HG03342 (cell line): ENCODE results near the gene EFNA2.

ENCODE experiments used
- ATAC-seq: cut with Tn5 transposase; IDR thresholded peaks from one replicate; pipeline ENCODE4 v1.9.1; 2021; ENCODE audit warnings: mild to moderate bottlenecking, moderate library complexity; ENCODE audit not compliant: unreplicated experiment

The EFNA2 gene

GRCh38 chr19:1248786-1249297 lies 36.8 kb upstream of the EFNA2 start:
- peak; percentile 26 for ATAC-seq

- peak; percentile 45 for ATAC-seq
Measured at GRCh38 chr19:1249298-1249989, 36.2 kb upstream of the EFNA2 start.

- ATAC-seq: no peak
Measured at GRCh38 chr19:1249990-1250436, 35.7 kb upstream of the EFNA2 start.

- no peak for ATAC-seq
Measured at GRCh38 chr19:1250437-1251260, 35.0 kb upstream of the EFNA2 start.

- ATAC-seq: no peak
Measured at GRCh38 chr19:1251330-1252220, 34.1 kb upstream of the EFNA2 start.

- ATAC-seq: no peak
Measured at GRCh38 chr19:1252221-1252820, 33.4 kb upstream of the EFNA2 start.

GRCh38 chr19:1252821-1253513 lies 32.7 kb upstream of the EFNA2 start:
- ATAC-seq: no peak

- no peak for ATAC-seq
Measured at GRCh38 chr19:1253514-1254080, 32.1 kb upstream of the EFNA2 start.

GRCh38 chr19:1254081-1254527 lies 31.6 kb upstream of the EFNA2 start:
- no peak for ATAC-seq

GRCh38 chr19:1254530-1255185 lies 31.0 kb upstream of the EFNA2 start:
- no peak for ATAC-seq

GRCh38 chr19:1255186-1256161 lies 30.2 kb upstream of the EFNA2 start:
- no peak for ATAC-seq

- ATAC-seq: no peak
Measured at GRCh38 chr19:1256646-1257474, 28.8 kb upstream of the EFNA2 start.

- no peak for ATAC-seq
Measured at GRCh38 chr19:1257475-1258162, 28.1 kb upstream of the EFNA2 start.

- ATAC-seq: no peak
Measured at GRCh38 chr19:1258163-1258492, 27.5 kb upstream of the EFNA2 start.

GRCh38 chr19:1258707-1259205 lies 26.9 kb upstream of the EFNA2 start:
- ATAC-seq: no peak

GRCh38 chr19:1259206-1259875 lies 26.3 kb upstream of the EFNA2 start:
- ATAC-seq: peak; percentile 31
